Testis (tissue), 3 donors: Measurements from ENCODE around the gene BMPR1A. TPM values are rescaled to one million over a fixed set of nuclear protein-coding genes. Genes with fewer than 3 reads are reported as not detected.
A peak's percentile ranks its signal among the peaks of the same experiment; 100 is the strongest.

Source experiments
- DNase-seq: peaks from one replicate; pipeline ENCODE4 v3.0.0-alpha.2; 2019
- H3K27ac ChIP-seq, 2 donors: fragments of 200-600 bp; sonication (generic); one replicate each; pipeline ENCODE4 v1.5.1; 2019
- H3K27me3 ChIP-seq: fragments of 200-600 bp; sonication (generic); one replicate; pipeline ENCODE4 v1.5.1; 2019
- H3K36me3 ChIP-seq: fragments of 200-600 bp; sonication (generic); one replicate; pipeline ENCODE4 v1.5.1; 2017; ENCODE audit warnings: low read depth; ENCODE audit errors: missing control alignments
- H3K4me1 ChIP-seq: fragments of 200-600 bp; sonication (generic); one replicate; pipeline ENCODE4 v1.5.1; 2019
- H3K4me3 ChIP-seq, 2 donors: fragments of 200-600 bp; sonication (generic); one replicate each; pipeline ENCODE4 v1.5.1; 2017 to 2019
- H3K9me3 ChIP-seq: fragments of 200-600 bp; sonication (generic); one replicate; pipeline ENCODE4 v1.5.1; 2017
- POLR2A ChIP-seq: fragments of 450-650 bp; IDR thresholded peaks from one replicate; pipeline ENCODE4 v1.6.1; 2017; ENCODE audit warnings: antibody characterized with exemption, mild to moderate bottlenecking, moderate library complexity
- WGBS, 2 donors: methylation state at CpG; one replicate each; pipeline ENCODE4 v1.1.5; 2018; 5-methylcytosine and 5-hydroxymethylcytosine counted together
- intact Hi-C: fragments of 100-400 bp; cut with DNase I; formaldehyde crosslinking; loops from one replicate; pipeline ENCODE4 v1.15.1; 2023; ENCODE audit warnings: low total_unique reads
- polyA plus RNA-seq: library from polyadenylated mRNA; stranded (reverse); fragments of 350-450 nt; fragmentation: Illumina TruSeq; extraction: RNeasy Lipid Tissue Mini Kit (QIAGEN cat#74804); gene quantifications from one replicate; pipeline ENCODE4 v1.2.3, GENCODE V29; 2014; ENCODE audit warnings: low read depth, low replicate concordance; ENCODE audit not compliant: insufficient read depth
- total RNA-seq, 2 donors: library from RNA; depleted of rRNA; stranded (reverse); fragments of >200 nt; gene quantifications; one replicate each; pipeline ENCODE4 v1.2.3, GENCODE V29; 2016
- TF ChIP-seq, protein P1 (sequence below), 3 experiments: fragments of 450-650 bp in 2 of 3; fragments of 200-600 bp in 1 of 3; sonication (generic) in 1 of 3; IDR thresholded peaks; one replicate each; pipeline ENCODE4 v1.5.1; 2016 to 2019; ENCODE audit warnings: antibody characterized with exemption in 3 of 3, mild to moderate bottlenecking in 2 of 3, moderate library complexity in 1 of 3

Gene BMPR1A
- total and polyA plus RNA-seq, 3 donors from 2014 or later, result 19.5 to 51.1 (median 42.6) TPM

DNA sequence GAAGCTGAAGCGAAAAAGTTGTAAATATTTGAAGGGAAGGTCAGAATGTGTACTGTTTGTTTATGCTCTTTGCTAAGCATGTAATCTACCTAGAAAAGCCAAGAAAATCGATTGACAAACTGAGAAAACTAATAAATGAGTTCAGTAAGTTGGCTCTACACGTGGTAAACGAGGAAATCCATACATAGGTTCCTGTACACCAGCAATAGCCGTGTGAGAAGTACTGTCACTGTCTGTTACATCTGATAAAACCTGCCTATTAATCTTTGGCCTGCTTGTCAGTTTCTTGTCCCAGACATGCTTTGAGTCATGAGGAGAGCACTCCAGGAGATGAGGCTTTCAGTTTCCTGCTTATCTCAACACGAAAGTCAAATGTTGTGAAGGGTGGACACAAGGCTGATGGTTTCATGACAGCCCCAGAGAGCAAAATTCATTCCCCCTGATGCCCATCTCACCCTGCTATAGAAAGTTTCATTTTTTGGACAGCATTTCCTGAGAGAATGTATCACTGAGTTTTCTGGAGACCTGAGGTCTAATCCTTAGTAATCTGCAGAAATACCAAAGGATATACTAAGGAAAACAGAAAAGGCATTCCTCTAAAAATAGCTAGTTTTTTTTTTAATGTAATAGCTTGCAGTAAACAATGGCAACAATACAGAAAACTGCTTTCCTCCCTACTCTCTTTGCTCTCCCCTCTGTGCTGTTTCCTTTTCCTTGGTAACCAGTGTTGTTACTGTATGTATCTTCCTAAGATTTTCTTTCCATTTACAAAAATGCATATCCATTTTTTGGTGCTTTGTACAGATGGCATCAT lies 18.8 kb downstream of the BMPR1A start:
- Histone ChIP-seq H3K27ac (no peak overlapping the region), H3K36me3 (no peaks in the 10 kb centered on the region), H3K4me1 (peaks cover 26% of the 10 kb centered on the region), H3K4me3 (no peak overlapping the region), H3K27me3 (no peaks in the 10 kb centered on the region), H3K9me3 (no peaks in the 10 kb centered on the region)
- intact Hi-C loops, result no loop called here
- no peak for DNase-seq
- TF ChIP-seq, protein P1, sequence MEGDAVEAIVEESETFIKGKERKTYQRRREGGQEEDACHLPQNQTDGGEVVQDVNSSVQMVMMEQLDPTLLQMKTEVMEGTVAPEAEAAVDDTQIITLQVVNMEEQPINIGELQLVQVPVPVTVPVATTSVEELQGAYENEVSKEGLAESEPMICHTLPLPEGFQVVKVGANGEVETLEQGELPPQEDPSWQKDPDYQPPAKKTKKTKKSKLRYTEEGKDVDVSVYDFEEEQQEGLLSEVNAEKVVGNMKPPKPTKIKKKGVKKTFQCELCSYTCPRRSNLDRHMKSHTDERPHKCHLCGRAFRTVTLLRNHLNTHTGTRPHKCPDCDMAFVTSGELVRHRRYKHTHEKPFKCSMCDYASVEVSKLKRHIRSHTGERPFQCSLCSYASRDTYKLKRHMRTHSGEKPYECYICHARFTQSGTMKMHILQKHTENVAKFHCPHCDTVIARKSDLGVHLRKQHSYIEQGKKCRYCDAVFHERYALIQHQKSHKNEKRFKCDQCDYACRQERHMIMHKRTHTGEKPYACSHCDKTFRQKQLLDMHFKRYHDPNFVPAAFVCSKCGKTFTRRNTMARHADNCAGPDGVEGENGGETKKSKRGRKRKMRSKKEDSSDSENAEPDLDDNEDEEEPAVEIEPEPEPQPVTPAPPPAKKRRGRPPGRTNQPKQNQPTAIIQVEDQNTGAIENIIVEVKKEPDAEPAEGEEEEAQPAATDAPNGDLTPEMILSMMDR (IDR thresholded peaks at IDR 0.05), result no peak
- TF ChIP-seq POLR2A, result no peak
- 63 to 79% methylated on average over 6 of the region's 6 CpGs for WGBS, 2 donors

DNA sequence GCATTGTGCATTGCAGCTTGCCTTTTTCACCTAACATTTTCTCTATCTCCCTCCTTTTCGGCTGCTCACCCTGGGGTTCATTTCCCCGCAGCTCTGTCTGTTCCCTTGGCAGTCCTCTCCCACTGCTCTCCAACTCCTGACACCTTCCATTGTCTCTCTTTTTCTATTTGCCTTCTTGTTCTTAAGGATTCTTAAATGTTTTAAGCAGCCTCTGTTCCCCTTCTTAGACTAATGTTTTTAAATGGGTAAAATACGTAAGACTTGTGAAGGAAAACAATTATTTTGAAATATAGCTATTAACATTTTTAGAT lies 19.4 kb downstream of the BMPR1A start:
- Histone ChIP-seq H3K9me3 (no peaks in the 10 kb centered on the region), H3K27me3 (no peaks in the 10 kb centered on the region), H3K27ac (no peak overlapping the region), H3K4me1 (peaks cover 20% of the 10 kb centered on the region), H3K36me3 (no peaks in the 10 kb centered on the region), H3K4me3 (no peak overlapping the region)
- DNase-seq, result no peak
- intact Hi-C loops, result no loop called here
- WGBS, 2 donors, result 41 to 47% methylated on average over 3 of the region's 3 CpGs
- no peak for TF ChIP-seq POLR2A
- TF ChIP-seq, protein P1 (IDR thresholded peaks at IDR 0.05), result no peak

- no peaks in the 10 kb centered on the region for H3K9me3 ChIP-seq
- peaks cover 29% of the 10 kb centered on the region for H3K4me1 ChIP-seq
- DNase-seq, result no peak
- no peak overlapping the region for H3K4me3 ChIP-seq
- no peaks in the 10 kb centered on the region for H3K27me3 ChIP-seq
- no peaks in the 10 kb centered on the region for H3K36me3 ChIP-seq
- WGBS, 2 donors, result 67 to 68% methylated on average over 5 of the region's 5 CpGs
- TF ChIP-seq POLR2A, result no peak
- TF ChIP-seq, protein P1 (IDR thresholded peaks at IDR 0.05), result no peak
- intact Hi-C loops, result no loop called here
- H3K27ac ChIP-seq, result peak overlapping the region; percentile 2 to 3
These were observed 23.0 kb downstream of the BMPR1A start for GRCh38 chr10:86779220-86780017.

DNA sequence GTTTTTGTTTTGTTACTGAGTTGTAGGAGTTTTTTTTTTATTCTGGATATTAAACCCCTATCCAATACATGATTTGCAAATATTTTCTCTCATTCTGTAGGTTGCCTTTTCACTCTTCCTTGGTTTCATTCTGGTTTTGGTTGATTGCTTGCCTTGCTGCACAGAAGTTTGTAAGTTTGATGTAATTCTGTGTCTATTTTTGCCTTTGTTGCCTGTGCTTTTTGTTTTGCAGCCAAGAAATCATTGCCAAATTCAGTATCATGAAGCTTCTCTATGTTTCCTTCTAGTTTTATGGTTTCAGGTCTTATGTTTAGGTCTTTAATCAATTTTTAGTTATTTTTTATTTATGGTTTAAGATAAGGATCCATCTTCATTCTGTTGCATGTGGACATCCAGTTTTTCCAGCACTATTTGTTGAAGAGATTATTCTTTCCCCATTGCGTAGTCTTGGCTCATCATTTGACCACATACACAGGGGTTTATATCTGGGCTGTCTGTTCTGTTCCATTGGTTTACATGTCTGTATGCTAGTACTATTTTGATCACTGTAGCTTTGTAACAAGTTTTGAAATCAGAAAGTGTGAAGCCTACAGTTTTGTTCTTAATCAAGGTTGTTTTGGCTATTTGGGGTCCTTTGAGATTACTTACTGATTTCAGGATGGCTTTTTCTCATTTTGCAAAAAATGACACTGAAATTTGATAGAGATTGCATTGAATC lies 26.4 kb downstream of the BMPR1A start:
- no peak overlapping the region for H3K4me3 ChIP-seq
- no peaks in the 10 kb centered on the region for H3K36me3 ChIP-seq
- TF ChIP-seq, protein P1 (IDR thresholded peaks at IDR 0.05), result no peak
- H3K27me3 ChIP-seq, result no peaks in the 10 kb centered on the region
- 63 to 67% methylated on average over 1 of the region's 1 CpG for WGBS, 2 donors
- peak overlapping the region in 1 of 2 donors; percentile 33 for H3K27ac ChIP-seq
- DNase-seq, result no peak
- peaks cover 39% of the 10 kb centered on the region for H3K4me1 ChIP-seq
- no peaks in the 10 kb centered on the region for H3K9me3 ChIP-seq
- intact Hi-C loops, result no loop called here
